ENCODE measurements around the gene DNMT3A. TPM values are rescaled to one million over a fixed set of nuclear protein-coding genes. Genes with fewer than 3 reads are reported as not detected.

The DNMT3A gene
- total RNA-seq, 1 donor from 2014 or later: 58.1 TPM

- no peak overlapping the region for H3K27ac Mint-ChIP-seq (ENCODE audit: unreplicated experiment)
- no peak for DNase-seq (ENCODE audit: low read depth)
- no peak overlapping the region for H3K27ac ChIP-seq (ENCODE audit: low read depth, low read length)
Measured at GRCh38 chr2:25379535-25379934, 37.8 kb upstream of the DNMT3A start.

GRCh38 chr2:25378731-25379490 lies 37.2 kb upstream of the DNMT3A start:
- no peak overlapping the region for H3K9ac ChIP-seq (ENCODE audit: low read length)
- H3K79me2 ChIP-seq (ENCODE audit: insufficient read depth, low read length): no peaks in the 10 kb centered on the region
- no peaks in the 10 kb centered on the region for H3K27me3 ChIP-seq (ENCODE audit: insufficient read depth, low read length)
- H3K4me1 ChIP-seq (ENCODE audit: insufficient read depth, low read length): peaks cover 24% of the 10 kb centered on the region
- peak overlapping the region; percentile 45 for H2AFZ ChIP-seq (ENCODE audit: low read depth, low read length)
- H3K4me3 ChIP-seq (ENCODE audit: insufficient read depth, low read depth, low read length): no peak overlapping the region
- peak overlapping the region; percentile 56 for H3K4me2 ChIP-seq (ENCODE audit: low read length)
- H3K4me3 Mint-ChIP-seq (ENCODE audit: unreplicated experiment): no peak overlapping the region
- DNase-seq (ENCODE audit: low read depth): peak; percentile 52
- H3K27ac ChIP-seq (ENCODE audit: low read depth, low read length): no peak overlapping the region
- H3K36me3 ChIP-seq (ENCODE audit: insufficient read depth, low read length): no peaks in the 10 kb centered on the region
- H3K4me1 Mint-ChIP-seq (ENCODE audit: low read depth, unreplicated experiment): peaks cover 11% of the 10 kb centered on the region
- peaks cover 24% of the 10 kb centered on the region for H3K27me3 Mint-ChIP-seq (ENCODE audit: low read depth, unreplicated experiment)
- FAIRE-seq: no peak
- no peak overlapping the region for H3K27ac Mint-ChIP-seq (ENCODE audit: unreplicated experiment)
- no peaks in the 10 kb centered on the region for H3K9me3 ChIP-seq (ENCODE audit: insufficient read depth, low read depth, low read length)
- no peaks in the 10 kb centered on the region for H3K9me3 Mint-ChIP-seq (ENCODE audit: unreplicated experiment)
- no peaks in the 10 kb centered on the region for H4K20me1 ChIP-seq (ENCODE audit: insufficient read depth, low read length)
- no peaks in the 10 kb centered on the region for H3K36me3 Mint-ChIP-seq (ENCODE audit: low read depth, unreplicated experiment)
- TF ChIP-seq CTCF (IDR thresholded peaks at IDR 0.05; ENCODE audit: insufficient read depth, low read depth, low read length): no peak
- no peak for TF ChIP-seq EZH2 (IDR thresholded peaks at IDR 0.05; ENCODE audit: insufficient read depth, low read length)

More at GRCh38 chr2:25379535-25379934, 37.8 kb upstream of the DNMT3A start:
- Histone ChIP-seq H3K27me3 (ENCODE audit: insufficient read depth, low read length) (no peaks in the 10 kb centered on the region), H3K4me2 (ENCODE audit: low read length) (no peak overlapping the region), H3K9ac (ENCODE audit: low read length) (no peak overlapping the region), H2AFZ (ENCODE audit: low read depth, low read length) (no peak overlapping the region), H3K36me3 (ENCODE audit: insufficient read depth, low read length) (no peaks in the 10 kb centered on the region), H3K9me3 (ENCODE audit: insufficient read depth, low read depth, low read length) (no peaks in the 10 kb centered on the region), H3K4me3 (ENCODE audit: insufficient read depth, low read depth, low read length) (no peak overlapping the region), H3K79me2 (ENCODE audit: insufficient read depth, low read length) (no peaks in the 10 kb centered on the region), H4K20me1 (ENCODE audit: insufficient read depth, low read length) (no peaks in the 10 kb centered on the region), H3K4me1 (ENCODE audit: insufficient read depth, low read length) (peaks cover 24% of the 10 kb centered on the region)
- H3K27me3 Mint-ChIP-seq (ENCODE audit: low read depth, unreplicated experiment): peaks cover 17% of the 10 kb centered on the region
- no peak overlapping the region for H3K4me3 Mint-ChIP-seq (ENCODE audit: unreplicated experiment)
- FAIRE-seq: no peak
- H3K36me3 Mint-ChIP-seq (ENCODE audit: low read depth, unreplicated experiment): no peaks in the 10 kb centered on the region
- H3K4me1 Mint-ChIP-seq (ENCODE audit: low read depth, unreplicated experiment): peaks cover 11% of the 10 kb centered on the region
- TF ChIP-seq EZH2 (IDR thresholded peaks at IDR 0.05; ENCODE audit: insufficient read depth, low read length): no peak
- TF ChIP-seq CTCF (IDR thresholded peaks at IDR 0.05; ENCODE audit: insufficient read depth, low read depth, low read length): no peak
- no peaks in the 10 kb centered on the region for H3K9me3 Mint-ChIP-seq (ENCODE audit: unreplicated experiment)

- DNase-seq (ENCODE audit: low read depth): no peak
Measured at GRCh38 chr2:25377822-25378421, 36.2 kb upstream of the DNMT3A start.

More at GRCh38 chr2:25377822-25378421, 36.2 kb upstream of the DNMT3A start:
- Mint-ChIP-seq H3K36me3 (ENCODE audit: low read depth, unreplicated experiment) (no peaks in the 10 kb centered on the region), H3K4me1 (ENCODE audit: low read depth, unreplicated experiment) (peaks cover 11% of the 10 kb centered on the region), H3K9me3 (ENCODE audit: unreplicated experiment) (no peaks in the 10 kb centered on the region), H3K4me3 (ENCODE audit: unreplicated experiment) (peak overlapping the region; percentile 34), H3K27ac (ENCODE audit: unreplicated experiment) (no peak overlapping the region), H3K27me3 (ENCODE audit: low read depth, unreplicated experiment) (peaks cover 28% of the 10 kb centered on the region)
- Histone ChIP-seq H3K4me2 (ENCODE audit: low read length) (peak overlapping the region; percentile 80), H3K4me3 (ENCODE audit: insufficient read depth, low read depth, low read length) (no peak overlapping the region), H3K36me3 (ENCODE audit: insufficient read depth, low read length) (no peaks in the 10 kb centered on the region), H4K20me1 (ENCODE audit: insufficient read depth, low read length) (no peaks in the 10 kb centered on the region), H3K27me3 (ENCODE audit: insufficient read depth, low read length) (no peaks in the 10 kb centered on the region), H2AFZ (ENCODE audit: low read depth, low read length) (peak overlapping the region; percentile 74), H3K79me2 (ENCODE audit: insufficient read depth, low read length) (no peaks in the 10 kb centered on the region), H3K4me1 (ENCODE audit: insufficient read depth, low read length) (peaks cover 24% of the 10 kb centered on the region), H3K9me3 (ENCODE audit: insufficient read depth, low read depth, low read length) (no peaks in the 10 kb centered on the region), H3K9ac (ENCODE audit: low read length) (no peak overlapping the region), H3K27ac (ENCODE audit: low read depth, low read length) (no peak overlapping the region)
- TF ChIP-seq CTCF (IDR thresholded peaks at IDR 0.05; ENCODE audit: insufficient read depth, low read depth, low read length): no peak
- TF ChIP-seq EZH2 (IDR thresholded peaks at IDR 0.05; ENCODE audit: insufficient read depth, low read length): no peak
- FAIRE-seq: no peak
